ENCODE results near the gene CYP4F2. TPM values are rescaled to one million over a fixed set of nuclear protein-coding genes. Genes with fewer than 3 reads are reported as not detected.

The CYP4F2 gene
- total RNA-seq, 1 donor from 2014 or later = not detected

DNA sequence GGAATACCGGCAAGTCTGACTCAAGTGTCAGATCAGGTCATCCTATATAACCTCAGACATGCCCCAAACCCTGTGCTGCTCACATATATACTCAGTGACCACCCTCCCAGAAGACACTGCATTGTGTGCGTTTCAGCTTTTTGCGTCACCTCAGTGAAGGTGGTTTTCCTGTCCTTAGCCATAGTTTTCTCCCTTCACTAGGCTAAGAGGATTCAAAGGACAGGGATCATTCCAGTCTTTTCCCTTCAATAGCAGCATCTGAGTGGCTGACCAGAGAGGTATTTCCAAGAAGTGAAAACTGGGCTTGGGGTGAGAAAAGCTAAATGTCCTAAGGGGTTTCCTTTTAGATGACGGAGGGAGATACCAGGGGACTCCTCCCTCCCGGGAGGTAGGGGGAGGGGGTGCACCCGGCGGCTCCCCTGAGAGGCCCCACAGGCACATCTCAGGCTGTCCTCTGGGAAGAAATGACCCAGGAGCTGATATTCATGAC, 69.7 kb downstream of the CYP4F2 start:
- Mint-ChIP-seq H3K27ac (no peak overlapping the region), H3K4me3 (no peak overlapping the region), H3K4me1 (ENCODE audit: unreplicated experiment) (no peaks in the 10 kb centered on the region), H3K9me3 (peaks cover 12% of the 10 kb centered on the region), H3K27me3 (no peaks in the 10 kb centered on the region), H3K36me3 (no peaks in the 10 kb centered on the region)
- no peak for DNase-seq (ENCODE audit: extremely low spot score, unreplicated experiment)
- TF ChIP-seq, protein P1, sequence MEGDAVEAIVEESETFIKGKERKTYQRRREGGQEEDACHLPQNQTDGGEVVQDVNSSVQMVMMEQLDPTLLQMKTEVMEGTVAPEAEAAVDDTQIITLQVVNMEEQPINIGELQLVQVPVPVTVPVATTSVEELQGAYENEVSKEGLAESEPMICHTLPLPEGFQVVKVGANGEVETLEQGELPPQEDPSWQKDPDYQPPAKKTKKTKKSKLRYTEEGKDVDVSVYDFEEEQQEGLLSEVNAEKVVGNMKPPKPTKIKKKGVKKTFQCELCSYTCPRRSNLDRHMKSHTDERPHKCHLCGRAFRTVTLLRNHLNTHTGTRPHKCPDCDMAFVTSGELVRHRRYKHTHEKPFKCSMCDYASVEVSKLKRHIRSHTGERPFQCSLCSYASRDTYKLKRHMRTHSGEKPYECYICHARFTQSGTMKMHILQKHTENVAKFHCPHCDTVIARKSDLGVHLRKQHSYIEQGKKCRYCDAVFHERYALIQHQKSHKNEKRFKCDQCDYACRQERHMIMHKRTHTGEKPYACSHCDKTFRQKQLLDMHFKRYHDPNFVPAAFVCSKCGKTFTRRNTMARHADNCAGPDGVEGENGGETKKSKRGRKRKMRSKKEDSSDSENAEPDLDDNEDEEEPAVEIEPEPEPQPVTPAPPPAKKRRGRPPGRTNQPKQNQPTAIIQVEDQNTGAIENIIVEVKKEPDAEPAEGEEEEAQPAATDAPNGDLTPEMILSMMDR (conservative IDR thresholded peaks at IDR 0.05) = no peak

Other genes starting within 250 kb of the CYP4F2 start
- gene CYP4F12, start 225.0 kb downstream of the CYP4F2 start, total RNA-seq (ENCODE audit: low replicate concordance) = 0.52 and 1.2 TPM in 2 replicates
- gene OR10H2, start 170.1 kb downstream of the CYP4F2 start, total RNA-seq (ENCODE audit: low replicate concordance) = not detected in 2 replicates
- not detected in 2 replicates for gene OR10H3, start 160.1 kb downstream of the CYP4F2 start, total RNA-seq (ENCODE audit: low replicate concordance)
- not detected in 2 replicates for gene OR10H5, start 110.4 kb downstream of the CYP4F2 start, total RNA-seq (ENCODE audit: low replicate concordance)
- gene OR10H1, start 82.4 kb downstream of the CYP4F2 start, total RNA-seq (ENCODE audit: low replicate concordance) = not detected in 2 replicates
- gene CYP4F11, start 36.5 kb upstream of the CYP4F2 start, total RNA-seq (ENCODE audit: low replicate concordance) = not detected in 2 replicates
- gene OR10H4, start 50.9 kb upstream of the CYP4F2 start, total RNA-seq (ENCODE audit: low replicate concordance) = not detected in 2 replicates
- gene TPM4, start 178.4 kb upstream of the CYP4F2 start, total RNA-seq (ENCODE audit: low replicate concordance) = 425 and 472 TPM in 2 replicates
- gene RAB8A, start 213.8 kb upstream of the CYP4F2 start, total RNA-seq (ENCODE audit: low replicate concordance) = 86.9 and 98.7 TPM in 2 replicates
- 0.68 and 1.5 TPM in 2 replicates for gene HSH2D, start 245.6 kb upstream of the CYP4F2 start, total RNA-seq (ENCODE audit: low replicate concordance)

Measured in type B pancreatic cell (in vitro differentiated cells).